VCaP (cell line): ENCODE measurements around the gene FSIP1.

Source experiments
- H3K27ac ChIP-seq: fragments of 450-650 bp; 2 replicates; pipeline ENCODE4 v1.5.1; 2017
- TF ChIP-seq, protein P1 (sequence below): fragments of 450-650 bp; conservative IDR thresholded peaks from 2 replicates; pipeline ENCODE4 v1.5.1; 2017; ENCODE audit warnings: mild to moderate bottlenecking, moderate library complexity

The FSIP1 gene

DNA sequence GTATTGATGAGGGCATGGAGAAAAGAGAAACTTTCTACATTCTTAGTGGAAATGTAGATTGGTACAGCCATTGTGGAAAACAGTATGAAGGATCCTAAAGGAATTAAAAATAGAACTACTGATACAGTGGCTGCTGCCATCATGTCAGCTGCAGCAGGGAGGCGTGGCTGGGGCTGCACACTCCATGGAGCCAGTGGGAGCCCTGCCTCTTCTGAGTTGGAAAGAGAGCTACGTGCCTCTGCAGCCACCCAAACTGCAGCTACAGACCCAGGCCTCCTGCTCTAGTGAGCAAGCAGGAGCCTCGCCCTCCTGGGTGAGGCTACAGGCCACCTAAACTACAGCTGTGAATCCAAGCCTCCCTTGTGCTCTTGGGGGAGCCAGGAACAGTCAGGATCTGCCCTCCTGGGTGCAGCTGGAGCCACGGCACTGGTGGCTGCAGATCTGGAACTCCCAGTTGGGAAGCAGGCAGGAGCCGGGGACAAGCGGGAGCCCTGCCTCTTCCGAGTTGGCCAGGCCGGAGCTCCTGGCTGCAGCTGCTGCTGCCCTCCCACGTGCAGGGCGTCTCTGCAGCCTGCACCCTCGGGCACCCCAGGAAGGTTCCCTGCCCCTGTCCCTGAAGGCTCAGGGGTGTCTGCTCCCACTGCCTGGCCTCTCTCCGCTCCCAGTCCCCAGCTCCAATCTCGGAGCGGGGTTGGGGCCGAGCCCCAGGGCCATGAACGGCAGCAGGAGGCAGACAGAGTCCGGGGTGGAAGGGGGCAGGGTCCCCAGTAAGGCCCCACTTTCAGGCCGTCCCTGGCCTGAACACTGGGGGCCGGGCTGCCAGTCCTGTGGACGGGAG, 137.3 kb downstream of the FSIP1 start:
- H3K27ac ChIP-seq = no peak overlapping the region
- TF ChIP-seq, protein P1, sequence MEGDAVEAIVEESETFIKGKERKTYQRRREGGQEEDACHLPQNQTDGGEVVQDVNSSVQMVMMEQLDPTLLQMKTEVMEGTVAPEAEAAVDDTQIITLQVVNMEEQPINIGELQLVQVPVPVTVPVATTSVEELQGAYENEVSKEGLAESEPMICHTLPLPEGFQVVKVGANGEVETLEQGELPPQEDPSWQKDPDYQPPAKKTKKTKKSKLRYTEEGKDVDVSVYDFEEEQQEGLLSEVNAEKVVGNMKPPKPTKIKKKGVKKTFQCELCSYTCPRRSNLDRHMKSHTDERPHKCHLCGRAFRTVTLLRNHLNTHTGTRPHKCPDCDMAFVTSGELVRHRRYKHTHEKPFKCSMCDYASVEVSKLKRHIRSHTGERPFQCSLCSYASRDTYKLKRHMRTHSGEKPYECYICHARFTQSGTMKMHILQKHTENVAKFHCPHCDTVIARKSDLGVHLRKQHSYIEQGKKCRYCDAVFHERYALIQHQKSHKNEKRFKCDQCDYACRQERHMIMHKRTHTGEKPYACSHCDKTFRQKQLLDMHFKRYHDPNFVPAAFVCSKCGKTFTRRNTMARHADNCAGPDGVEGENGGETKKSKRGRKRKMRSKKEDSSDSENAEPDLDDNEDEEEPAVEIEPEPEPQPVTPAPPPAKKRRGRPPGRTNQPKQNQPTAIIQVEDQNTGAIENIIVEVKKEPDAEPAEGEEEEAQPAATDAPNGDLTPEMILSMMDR = no peak

DNA sequence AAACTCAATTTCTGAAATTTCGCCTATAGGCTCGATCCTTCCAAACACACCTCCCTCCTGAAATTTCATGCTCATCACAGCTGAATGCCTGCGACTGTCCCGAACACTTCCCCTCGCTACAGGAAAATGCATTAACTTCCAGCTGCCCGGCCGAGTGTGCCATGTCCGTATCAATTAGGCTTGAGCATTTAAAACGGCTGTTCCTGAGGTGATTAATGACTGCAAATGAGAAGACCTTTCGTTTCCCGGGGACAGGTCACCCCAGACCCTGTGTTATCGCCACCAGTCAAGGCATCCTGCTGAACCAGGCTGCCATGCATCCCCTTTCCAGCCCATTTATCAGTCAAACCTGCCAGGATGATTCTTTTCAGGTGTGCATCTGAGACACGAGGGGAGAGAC, 138.5 kb downstream of the FSIP1 start:
- H3K27ac ChIP-seq = no peak overlapping the region
- TF ChIP-seq, protein P1 = no peak

DNA sequence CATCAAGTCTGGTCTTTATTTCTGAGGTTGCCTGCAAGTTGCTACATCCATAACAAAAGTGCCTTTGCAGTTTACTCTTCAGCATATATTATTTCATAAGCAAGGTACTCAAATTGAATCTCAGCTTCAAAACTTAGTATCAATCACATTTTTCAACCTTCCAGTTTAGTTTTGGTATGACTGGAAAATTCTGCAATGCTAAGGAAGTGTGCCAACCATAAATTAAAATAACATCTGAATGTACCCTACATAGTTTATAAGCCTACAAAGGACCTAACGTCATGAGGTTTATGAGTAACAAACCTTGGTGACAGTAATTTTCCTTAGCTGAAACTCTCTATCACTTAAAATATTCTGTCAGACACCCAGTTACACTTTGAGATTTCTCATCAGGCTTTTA, 138.9 kb downstream of the FSIP1 start:
- TF ChIP-seq, protein P1 = no peak
- no peak overlapping the region for H3K27ac ChIP-seq

DNA sequence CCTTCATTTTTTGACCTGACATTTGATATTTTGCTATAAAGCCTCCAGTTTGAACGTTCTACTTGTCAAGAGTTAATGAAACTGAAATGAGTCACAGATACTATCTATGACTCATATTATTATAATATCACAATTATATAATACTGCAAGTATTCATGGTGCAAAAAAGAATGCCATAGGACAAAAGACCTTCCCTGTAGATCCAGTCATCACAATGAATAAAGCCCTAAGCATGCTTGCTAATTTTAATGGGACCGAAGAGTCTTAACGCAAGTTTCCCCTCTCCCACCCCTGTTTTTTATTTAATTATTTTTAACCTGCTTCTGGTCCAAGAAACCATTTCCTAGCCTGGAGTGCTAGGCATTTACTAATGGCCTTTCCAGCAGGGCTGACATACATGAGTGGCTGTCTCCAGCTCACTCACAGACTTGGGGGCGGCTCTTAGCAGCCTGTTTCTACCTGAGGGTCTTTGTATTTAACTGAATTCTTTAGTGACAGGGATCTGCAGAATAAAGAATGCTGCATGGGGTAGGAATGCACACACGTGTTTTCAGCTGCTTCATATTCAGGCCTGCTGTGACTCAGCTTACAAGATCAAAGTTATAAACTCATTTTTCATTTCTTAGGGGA, 140.5 kb downstream of the FSIP1 start:
- H3K27ac ChIP-seq = peak overlapping the region; percentile 72
- TF ChIP-seq, protein P1 = no peak

DNA sequence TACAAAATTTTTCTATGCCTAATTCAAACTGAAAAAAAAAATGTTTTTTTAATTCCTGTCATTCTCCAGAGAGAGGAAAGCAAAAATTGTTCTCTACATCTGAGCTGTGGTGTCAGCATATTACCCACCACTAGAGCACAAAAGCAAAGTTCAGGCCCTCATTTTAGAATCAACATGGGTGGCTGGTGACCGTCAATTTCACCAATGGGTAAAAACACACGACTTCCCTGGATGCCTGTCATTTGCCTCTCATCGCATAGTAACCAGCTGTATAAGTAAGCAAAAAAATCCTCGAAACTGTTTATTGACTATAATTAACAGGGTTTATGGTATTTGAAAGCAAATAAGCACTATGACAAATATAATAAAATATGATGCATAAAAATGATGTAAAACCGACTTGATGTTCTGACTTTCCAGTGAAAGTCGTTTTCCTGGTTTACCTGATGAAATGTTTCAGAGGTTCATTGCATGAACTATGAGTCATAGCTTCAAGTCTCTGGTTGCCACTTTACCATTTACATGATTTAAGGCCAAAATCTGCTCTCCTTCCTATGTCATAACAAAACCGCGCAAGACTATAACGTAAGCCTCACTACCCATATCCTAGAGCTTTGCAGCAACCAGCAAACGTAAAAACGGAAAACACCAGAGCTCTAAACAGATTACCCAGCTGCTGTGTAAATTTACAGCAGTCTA, 141.3 kb downstream of the FSIP1 start:
- TF ChIP-seq, protein P1 = peak; percentile 52
- H3K27ac ChIP-seq = peak overlapping the region; percentile 72

DNA sequence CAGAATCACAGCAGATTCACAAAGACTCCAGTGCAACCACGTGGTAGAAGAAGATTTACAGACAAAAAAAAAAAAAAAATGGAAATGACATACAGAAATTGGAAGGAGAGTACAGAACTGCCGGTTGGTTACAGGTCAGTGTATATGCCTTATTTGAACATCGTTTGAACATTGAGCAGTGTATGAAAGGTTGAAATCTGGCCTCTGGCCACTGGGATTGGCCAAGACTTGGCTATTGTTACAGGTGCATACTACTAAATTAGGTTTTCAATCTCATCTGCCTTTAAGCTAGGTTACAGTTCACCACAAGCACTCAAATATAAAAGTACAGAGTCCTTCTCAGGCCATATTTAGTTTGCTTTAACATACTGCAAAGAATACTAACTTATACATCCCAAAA, 142.0 kb downstream of the FSIP1 start:
- peak overlapping the region; percentile 72 for H3K27ac ChIP-seq
- TF ChIP-seq, protein P1 = no peak

DNA sequence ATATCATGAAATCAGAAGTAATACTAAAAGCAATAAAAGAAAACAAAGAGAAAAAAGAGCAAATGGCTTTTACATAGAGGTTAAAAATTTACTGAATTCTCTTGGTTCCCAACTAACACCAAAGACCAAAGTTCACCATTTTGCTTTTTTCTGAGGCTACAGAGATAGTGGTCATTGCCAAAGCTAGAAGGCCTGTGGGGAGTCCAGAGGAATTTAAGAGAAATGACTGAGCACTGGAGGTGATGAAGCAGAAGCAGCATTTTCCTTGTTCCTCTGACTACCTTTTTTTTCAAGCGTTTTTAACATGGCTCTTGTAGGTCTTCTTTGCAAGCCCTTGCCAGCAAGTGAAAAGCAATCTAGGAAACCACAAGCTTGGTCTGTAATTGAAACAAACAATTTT, 143.6 kb downstream of the FSIP1 start:
- H3K27ac ChIP-seq = no peak overlapping the region
- TF ChIP-seq, protein P1 = no peak
